OCI-LY7 (cell line): ENCODE data around the gene ENTPD7. TPM values are rescaled to one million over a fixed set of nuclear protein-coding genes. Genes with fewer than 3 reads are reported as not detected.

ENCODE experiments used
- BruUV-seq: library from RNA; stranded (reverse); fragments of 400-500 nt; replicated peaks from 2 replicates; lab custom pipeline; 2021; lab: Mats Ljungman, UMichigan
- CTCF ChIA-PET: fragments of 300-600 bp; sonication (Branson Sonifier 250); formaldehyde crosslinking; loops from one replicate; lab custom pipeline; 2022; ENCODE audit warnings: antibody characterized with exemption; ENCODE audit not compliant: unreplicated experiment; lab: Charles Lee
- POLR2A ChIA-PET: fragments of 300-600 bp; sonication (Branson Sonifier 250); formaldehyde crosslinking; loops from one replicate; lab custom pipeline; 2022; ENCODE audit warnings: antibody characterized with exemption; lab: Charles Lee
- DNase-seq: peaks from one replicate; pipeline ENCODE4 v3.0.0-alpha.2; 2015; ENCODE audit warnings: low spot score
- H2AFZ ChIP-seq: fragments of 200-600 bp; sonication (generic), shearing (Covaris generic); 2 replicates; pipeline ENCODE4 v1.6.1; 2014; ENCODE audit warnings: mild to moderate bottlenecking, antibody characterized with exemption, low read length, moderate library complexity
- H3K27ac ChIP-seq: fragments of 200-600 bp; sonication (generic); 2 replicates; pipeline ENCODE4 v1.5.1; 2014; ENCODE audit warnings: mixed run types, low read depth, mild to moderate bottlenecking, moderate library complexity, low read length, inconsistent platforms; ENCODE audit not compliant: poor library complexity, severe bottlenecking
- H3K36me3 ChIP-seq: fragments of 200-600 bp; sonication (generic); 2 replicates; pipeline ENCODE4 v1.6.1; 2014; ENCODE audit warnings: mild to moderate bottlenecking, antibody characterized with exemption, low read length, moderate library complexity, mixed read lengths; ENCODE audit not compliant: insufficient read depth
- H3K4me1 ChIP-seq: fragments of 200-600 bp; sonication (generic); 2 replicates; pipeline ENCODE4 v1.5.1; 2014; ENCODE audit warnings: mild to moderate bottlenecking, low read length; ENCODE audit not compliant: insufficient read depth, poor library complexity, severe bottlenecking
- H3K4me2 ChIP-seq: fragments of 200-600 bp; sonication (generic); 2 replicates; pipeline ENCODE4 v1.6.1; 2014; ENCODE audit warnings: mild to moderate bottlenecking, low read length
- H3K4me3 ChIP-seq: fragments of 200-600 bp; sonication (generic); 2 replicates; pipeline ENCODE4 v1.5.1; 2014; ENCODE audit warnings: mild to moderate bottlenecking, low read depth, low read length; ENCODE audit not compliant: poor library complexity, severe bottlenecking
- H3K79me2 ChIP-seq: fragments of 200-600 bp; sonication (generic); 2 replicates; pipeline ENCODE4 v1.6.1; 2016; ENCODE audit warnings: low read depth, mild to moderate bottlenecking, low read length, moderate library complexity, mixed read lengths; ENCODE audit not compliant: insufficient read depth
- H3K9me2 ChIP-seq: fragments of 200-600 bp; sonication (generic); 2 replicates; pipeline ENCODE4 v1.6.1; 2016; ENCODE audit warnings: mild to moderate bottlenecking, low read length, mixed read lengths; ENCODE audit not compliant: insufficient read depth
- H3K9me3 ChIP-seq: fragments of 200-600 bp; sonication (generic); 2 replicates; pipeline ENCODE4 v1.6.1; 2014; ENCODE audit warnings: mild to moderate bottlenecking, mixed run types, low read length, mixed read lengths
- H4K20me1 ChIP-seq: fragments of 200-600 bp; sonication (generic); 2 replicates; pipeline ENCODE4 v1.6.1; 2014; ENCODE audit warnings: mild to moderate bottlenecking, antibody characterized with exemption, low read length, moderate library complexity, mixed read lengths; ENCODE audit not compliant: insufficient read depth
- CTCF ChIP-seq: fragments of 200-600 bp; sonication (generic); conservative IDR thresholded peaks from 2 replicates; pipeline ENCODE4 v1.5.1; 2014; ENCODE audit warnings: mild to moderate bottlenecking, antibody characterized with exemption, low read length, moderate library complexity, mixed read lengths
- EZH2phosphoT487 ChIP-seq: fragments of 200-600 bp; sonication (generic); IDR thresholded peaks from 2 replicates; pipeline ENCODE4 v1.6.1; 2018; ENCODE audit warnings: low read depth, borderline replicate concordance, mild to moderate bottlenecking, mixed run types, antibody characterized with exemption, low read length, moderate library complexity, mixed read lengths
- intact Hi-C: fragments of 100-400 bp; cut with micrococcal nuclease; formaldehyde crosslinking; loops from one replicate; pipeline ENCODE4 v1.10.0; 2022; ENCODE audit not compliant: unreplicated experiment
- total RNA-seq, 2 experiments: library from RNA; depleted of rRNA in 1 of 2; stranded (reverse); fragments of >200 nt in 1 of 2; shearing (Covaris generic) in 1 of 2; gene quantifications; 2 replicates each; pipeline ENCODE4 v1.2.3, GENCODE V29; 2014 to 2022

ENTPD7 gene
- total RNA-seq, 2 experiments from 2014 or later: 3.3 to 7.6 TPM

GRCh38 chr10:99709480-99710229, 50.3 kb downstream of the ENTPD7 start:
- Histone ChIP-seq H3K9me3 (no peaks in the 10 kb centered on the region), H3K4me2 (no peak overlapping the region), H3K27ac (no peak overlapping the region), H2AFZ (no peak overlapping the region), H3K4me1 (no peaks in the 10 kb centered on the region), H3K4me3 (no peak overlapping the region), H3K36me3 (peaks cover 27% of the 10 kb centered on the region; the same call in 1 of the 2 replicates), H4K20me1 (no peaks in the 10 kb centered on the region), H3K79me2 (no peaks in the 10 kb centered on the region), H3K9me2 (no peaks in the 10 kb centered on the region)
- intact Hi-C loops: loop anchor here (5.0 to 10.0 kb wide), 2 partner anchors 147 to 315 kb away; no protein-coding TSS in a partner anchor
- POLR2A ChIA-PET: no interaction called here
- TF ChIP-seq EZH2phosphoT487 (no peak), CTCF (no peak)
- CTCF ChIA-PET: no interaction called here
- BruUV-seq: no TSS peak
- DNase-seq: no peak

- intact Hi-C loops: loop anchor here (1.0 to 10.0 kb wide), 3 partner anchors 81 to 316 kb away; no protein-coding TSS in a partner anchor
- Histone ChIP-seq H2AFZ (no peak overlapping the region), H3K4me2 (no peak overlapping the region), H4K20me1 (no peaks in the 10 kb centered on the region), H3K4me1 (no peaks in the 10 kb centered on the region), H3K9me3 (no peaks in the 10 kb centered on the region), H3K4me3 (no peak overlapping the region), H3K9me2 (no peaks in the 10 kb centered on the region), H3K27ac (no peak overlapping the region), H3K36me3 (peaks cover 36% of the 10 kb centered on the region), H3K79me2 (no peaks in the 10 kb centered on the region)
- CTCF ChIA-PET: no interaction called here
- peak; percentile 62 for DNase-seq
- POLR2A ChIA-PET: no interaction called here
- TF ChIP-seq EZH2phosphoT487 (no peak), CTCF (peak; percentile 86)
- no TSS peak for BruUV-seq
Measured at GRCh38 chr10:99711129-99711719, 51.9 kb downstream of the ENTPD7 start.

GRCh38 chr10:99714446-99714845, 55.1 kb downstream of the ENTPD7 start:
- Histone ChIP-seq H3K27ac (no peak overlapping the region), H2AFZ (no peak overlapping the region), H3K36me3 (peaks cover 65% of the 10 kb centered on the region), H3K4me3 (no peak overlapping the region), H3K4me1 (no peaks in the 10 kb centered on the region), H3K9me3 (no peaks in the 10 kb centered on the region), H3K9me2 (no peaks in the 10 kb centered on the region), H3K4me2 (no peak overlapping the region), H4K20me1 (no peaks in the 10 kb centered on the region), H3K79me2 (no peaks in the 10 kb centered on the region)
- no TSS peak for BruUV-seq
- DNase-seq: no peak
- POLR2A ChIA-PET: no interaction called here
- CTCF ChIA-PET: no interaction called here
- no peak for TF ChIP-seq EZH2phosphoT487
- TF ChIP-seq CTCF: no peak
- intact Hi-C loops: loop anchor here (5.0 to 10.0 kb wide), 2 partner anchors 152 to 320 kb away; no protein-coding TSS in a partner anchor
